GM23338 (cell line): Measurements from ENCODE around the gene LMF1. TPM values are rescaled to one million over a fixed set of nuclear protein-coding genes. Genes with fewer than 3 reads are reported as not detected.

Experiments
- ATAC-seq: fragments of 200-7000 bp; cut with Tn5 transposase; 3 replicates; pipeline ENCODE4 v1.9.1; 2020
- DNase-seq: peaks from one replicate; pipeline ENCODE4 v3.0.0-alpha.2; 2015; ENCODE audit warnings: low spot score
- H2AFZ ChIP-seq: fragments of 200-600 bp; sonication (generic); 2 replicates; pipeline ENCODE4 v1.8.0; 2016; ENCODE audit warnings: antibody characterized with exemption, mild to moderate bottlenecking, moderate library complexity
- H3F3A ChIP-seq: fragments of 200-600 bp; sonication (generic); replicated peaks from 2 replicates; pipeline ENCODE4 v1.8.0; 2017; ENCODE audit warnings: antibody characterized with exemption, mixed run types, low read depth
- H3K27ac ChIP-seq: fragments of 200-600 bp; sonication (generic); 2 replicates; pipeline ENCODE4 v1.6.1; 2016; ENCODE audit warnings: low read depth
- H3K27me3 ChIP-seq: fragments of 200-600 bp; sonication (generic); 2 replicates; pipeline ENCODE4 v1.8.0; 2016; ENCODE audit warnings: mild to moderate bottlenecking, mixed run types, moderate library complexity; ENCODE audit not compliant: insufficient read depth
- H3K36me3 ChIP-seq: fragments of 200-600 bp; sonication (generic); 2 replicates; pipeline ENCODE4 v1.8.0; 2016; ENCODE audit warnings: mild to moderate bottlenecking; ENCODE audit not compliant: insufficient read depth
- H3K4me1 ChIP-seq: fragments of 200-600 bp; sonication (generic); 2 replicates; pipeline ENCODE4 v1.8.0; 2016; ENCODE audit warnings: mild to moderate bottlenecking, moderate library complexity; ENCODE audit not compliant: insufficient read depth
- H3K4me2 ChIP-seq: fragments of 200-600 bp; sonication (generic); 2 replicates; pipeline ENCODE4 v1.7.1; 2017; ENCODE audit warnings: mixed run types
- H3K4me3 ChIP-seq: fragments of 200-600 bp; sonication (generic); 2 replicates; pipeline ENCODE4 v1.6.1; 2016; ENCODE audit warnings: mixed run types
- H3K79me2 ChIP-seq: fragments of 200-600 bp; sonication (generic); replicated peaks from 2 replicates; pipeline ENCODE4 v1.8.0; 2017; ENCODE audit warnings: mild to moderate bottlenecking; ENCODE audit not compliant: insufficient read depth
- H3K9me2 ChIP-seq: fragments of 200-600 bp; sonication (generic); 2 replicates; pipeline ENCODE4 v1.8.0; 2017; ENCODE audit not compliant: insufficient read depth
- H4K20me1 ChIP-seq: fragments of 200-600 bp; sonication (generic); replicated peaks from 2 replicates; pipeline ENCODE4 v1.8.0; 2017; ENCODE audit warnings: mild to moderate bottlenecking; ENCODE audit not compliant: insufficient read depth
- H3K27ac Mint-ChIP-seq: 2 replicates; pipeline ENCODE4 v1.8.0; 2020; ENCODE audit warnings: inconsistent platforms, mild to moderate bottlenecking, moderate library complexity, mixed read lengths
- H3K27me3 Mint-ChIP-seq: 3 replicates; pipeline ENCODE4 v1.8.0; 2022; ENCODE audit warnings: low read depth, mild to moderate bottlenecking, moderate library complexity, mixed read lengths, inconsistent platforms; ENCODE audit not compliant: insufficient read depth, poor library complexity
- H3K36me3 Mint-ChIP-seq: 3 replicates; pipeline ENCODE4 v1.8.0; 2021; ENCODE audit warnings: low read depth, mild to moderate bottlenecking, inconsistent platforms, moderate library complexity, mixed read lengths
- H3K4me1 Mint-ChIP-seq: 3 replicates; pipeline ENCODE4 v1.8.0; 2020; ENCODE audit warnings: mild to moderate bottlenecking, inconsistent platforms, mixed read lengths
- H3K4me3 Mint-ChIP-seq: 3 replicates; pipeline ENCODE4 v1.8.0; 2021; ENCODE audit warnings: moderate library complexity, mild to moderate bottlenecking, inconsistent platforms, mixed read lengths
- H3K9me3 Mint-ChIP-seq: 3 replicates; pipeline ENCODE4 v1.8.0; 2020; ENCODE audit warnings: moderate library complexity, mild to moderate bottlenecking, inconsistent platforms, mixed read lengths
- EZH2phosphoT487 ChIP-seq: fragments of 200-600 bp; sonication (generic); IDR thresholded peaks from one replicate; pipeline ENCODE4 v1.8.1; 2018; ENCODE audit warnings: antibody characterized with exemption; ENCODE audit not compliant: unreplicated experiment
- JUNB ChIP-seq: IDR thresholded peaks from one replicate; pipeline ENCODE4 v1.6.1; 2016; ENCODE audit warnings: antibody characterized with exemption; ENCODE audit not compliant: unreplicated experiment
- NANOG ChIP-seq: IDR thresholded peaks from 2 replicates; pipeline ENCODE4 v1.6.1; 2016; ENCODE audit warnings: antibody characterized with exemption, borderline replicate concordance
- POLR2AphosphoS5 ChIP-seq: IDR thresholded peaks from 2 replicates; pipeline ENCODE4 v1.6.1; 2016; ENCODE audit warnings: antibody characterized with exemption, low read depth
- ZNF114 ChIP-seq: fragments of 250-450 bp; sonication (Bioruptor Pico); IDR thresholded peaks from 2 replicates; pipeline ENCODE4 v1.5.0; 2020; ENCODE audit warnings: mild to moderate bottlenecking, moderate library complexity
- polyA plus RNA-seq: library from polyadenylated mRNA; unstranded; fragments of >200 nt; fragmentation: Nextera tagmentation; extraction: Ambion mirVana; gene quantifications from 2 replicates; pipeline ENCODE4 v1.2.1, GENCODE V29; 2016
- total RNA-seq: library from RNA; depleted of rRNA; stranded (reverse); fragments of >200 nt; shearing (Covaris generic); gene quantifications from 2 replicates; pipeline ENCODE4 v1.2.3, GENCODE V29; 2014
- TF ChIP-seq, protein P1 (sequence below): IDR thresholded peaks from 2 replicates; pipeline ENCODE4 v1.6.1; 2016; ENCODE audit warnings: antibody characterized with exemption
- TF ChIP-seq, protein P2 (sequence below): IDR thresholded peaks from one replicate; pipeline ENCODE4 v1.6.1; 2018; ENCODE audit warnings: antibody characterized with exemption; ENCODE audit not compliant: unreplicated experiment

The LMF1 gene
- total and polyA plus RNA-seq, 2 experiments from 2014 or later: 4.2 to 10.1 TPM

DNA sequence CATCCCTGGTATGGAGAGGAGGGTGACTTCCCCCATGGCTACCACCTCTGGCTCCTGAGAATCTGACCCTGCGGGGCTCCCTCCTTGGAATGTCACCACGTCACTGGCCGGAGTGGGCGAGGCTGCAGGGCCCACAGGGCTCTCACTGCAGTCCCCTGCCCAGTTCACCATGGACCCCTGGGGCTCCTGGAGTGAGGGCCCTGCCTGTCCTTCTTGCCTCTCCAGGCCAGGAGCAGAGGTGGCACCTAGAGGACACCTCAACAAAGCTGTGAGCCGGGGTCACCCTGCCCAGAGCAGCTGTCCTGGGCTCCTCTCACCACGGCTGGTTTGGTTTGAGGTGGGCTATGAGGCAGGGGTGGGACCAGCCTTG lies 102.4 kb downstream of the LMF1 start (continued):
- TF ChIP-seq, protein P1, sequence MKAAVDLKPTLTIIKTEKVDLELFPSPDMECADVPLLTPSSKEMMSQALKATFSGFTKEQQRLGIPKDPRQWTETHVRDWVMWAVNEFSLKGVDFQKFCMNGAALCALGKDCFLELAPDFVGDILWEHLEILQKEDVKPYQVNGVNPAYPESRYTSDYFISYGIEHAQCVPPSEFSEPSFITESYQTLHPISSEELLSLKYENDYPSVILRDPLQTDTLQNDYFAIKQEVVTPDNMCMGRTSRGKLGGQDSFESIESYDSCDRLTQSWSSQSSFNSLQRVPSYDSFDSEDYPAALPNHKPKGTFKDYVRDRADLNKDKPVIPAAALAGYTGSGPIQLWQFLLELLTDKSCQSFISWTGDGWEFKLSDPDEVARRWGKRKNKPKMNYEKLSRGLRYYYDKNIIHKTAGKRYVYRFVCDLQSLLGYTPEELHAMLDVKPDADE: no peak
- TF ChIP-seq NANOG: no peak
- TF ChIP-seq, protein P2, sequence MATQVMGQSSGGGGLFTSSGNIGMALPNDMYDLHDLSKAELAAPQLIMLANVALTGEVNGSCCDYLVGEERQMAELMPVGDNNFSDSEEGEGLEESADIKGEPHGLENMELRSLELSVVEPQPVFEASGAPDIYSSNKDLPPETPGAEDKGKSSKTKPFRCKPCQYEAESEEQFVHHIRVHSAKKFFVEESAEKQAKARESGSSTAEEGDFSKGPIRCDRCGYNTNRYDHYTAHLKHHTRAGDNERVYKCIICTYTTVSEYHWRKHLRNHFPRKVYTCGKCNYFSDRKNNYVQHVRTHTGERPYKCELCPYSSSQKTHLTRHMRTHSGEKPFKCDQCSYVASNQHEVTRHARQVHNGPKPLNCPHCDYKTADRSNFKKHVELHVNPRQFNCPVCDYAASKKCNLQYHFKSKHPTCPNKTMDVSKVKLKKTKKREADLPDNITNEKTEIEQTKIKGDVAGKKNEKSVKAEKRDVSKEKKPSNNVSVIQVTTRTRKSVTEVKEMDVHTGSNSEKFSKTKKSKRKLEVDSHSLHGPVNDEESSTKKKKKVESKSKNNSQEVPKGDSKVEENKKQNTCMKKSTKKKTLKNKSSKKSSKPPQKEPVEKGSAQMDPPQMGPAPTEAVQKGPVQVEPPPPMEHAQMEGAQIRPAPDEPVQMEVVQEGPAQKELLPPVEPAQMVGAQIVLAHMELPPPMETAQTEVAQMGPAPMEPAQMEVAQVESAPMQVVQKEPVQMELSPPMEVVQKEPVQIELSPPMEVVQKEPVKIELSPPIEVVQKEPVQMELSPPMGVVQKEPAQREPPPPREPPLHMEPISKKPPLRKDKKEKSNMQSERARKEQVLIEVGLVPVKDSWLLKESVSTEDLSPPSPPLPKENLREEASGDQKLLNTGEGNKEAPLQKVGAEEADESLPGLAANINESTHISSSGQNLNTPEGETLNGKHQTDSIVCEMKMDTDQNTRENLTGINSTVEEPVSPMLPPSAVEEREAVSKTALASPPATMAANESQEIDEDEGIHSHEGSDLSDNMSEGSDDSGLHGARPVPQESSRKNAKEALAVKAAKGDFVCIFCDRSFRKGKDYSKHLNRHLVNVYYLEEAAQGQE: no peak
- no peak for TF ChIP-seq ZNF114 (CRISPR knock-in tag)
- TF ChIP-seq EZH2phosphoT487: no peak

DNA sequence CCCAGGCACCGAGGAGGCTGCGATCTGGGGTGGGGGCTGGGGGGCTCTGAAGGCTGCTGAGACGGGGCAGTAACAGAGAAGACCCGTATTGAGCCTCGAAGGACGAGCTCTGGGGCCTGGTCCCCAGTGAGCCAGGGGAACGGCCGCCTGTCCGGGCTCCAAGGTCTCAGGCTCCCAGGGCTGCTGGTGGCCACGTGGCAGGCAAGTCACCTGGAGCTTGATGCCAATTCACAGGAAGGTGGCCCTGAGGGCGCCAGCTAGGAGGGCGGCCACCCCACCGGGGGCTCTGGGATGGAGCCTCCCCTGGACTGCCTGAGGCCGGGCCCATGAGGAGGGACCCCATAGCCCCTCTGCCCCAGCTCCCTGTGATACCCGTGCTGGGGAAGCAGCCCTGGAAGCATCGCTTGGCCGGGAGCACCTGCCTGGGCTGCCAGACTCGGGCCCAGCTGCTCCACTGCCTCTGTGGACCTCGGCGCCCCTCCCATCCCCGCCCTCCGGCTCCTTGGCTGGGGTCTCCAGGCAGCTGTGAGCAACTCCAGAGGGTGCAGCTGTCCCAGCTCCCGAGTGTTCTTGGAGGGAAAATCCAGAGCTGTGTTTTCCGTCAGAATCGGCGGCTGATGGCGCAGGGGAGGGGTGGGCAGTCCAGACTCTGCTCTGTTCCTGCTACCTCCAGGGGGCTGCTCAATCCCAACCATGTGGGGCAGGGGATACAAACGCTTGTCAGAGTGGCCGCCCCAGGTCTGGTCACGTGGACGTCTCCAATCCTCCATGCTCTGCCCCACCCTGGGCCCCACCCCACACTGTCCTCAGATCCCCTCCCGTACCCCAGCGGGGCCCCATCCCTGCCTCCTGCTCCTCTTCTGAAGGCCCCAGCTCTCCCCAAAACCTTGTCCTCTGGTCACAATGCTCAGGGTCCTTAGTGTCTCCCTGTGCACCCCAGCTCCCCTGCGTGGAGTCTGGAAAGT lies 103.1 kb downstream of the LMF1 start:
- no peak overlapping the region for H3K4me2 ChIP-seq
- no peaks in the 10 kb centered on the region for H3K9me2 ChIP-seq
- H3K27ac ChIP-seq: no peak overlapping the region
- ATAC-seq: no peak
- no peaks in the 10 kb centered on the region for H3K9me3 Mint-ChIP-seq
- no peaks in the 10 kb centered on the region for H3K36me3 Mint-ChIP-seq
- H2AFZ ChIP-seq: no peak overlapping the region
- DNase-seq: no peak
- H4K20me1 ChIP-seq: no peaks in the 10 kb centered on the region
- H3K4me1 Mint-ChIP-seq: no peaks in the 10 kb centered on the region
- H3K79me2 ChIP-seq: no peaks in the 10 kb centered on the region
- no peaks in the 10 kb centered on the region for H3F3A ChIP-seq
- H3K4me1 ChIP-seq: no peaks in the 10 kb centered on the region
- no peaks in the 10 kb centered on the region for H3K36me3 ChIP-seq
- H3K27me3 ChIP-seq: no peaks in the 10 kb centered on the region
- no peak overlapping the region for H3K27ac Mint-ChIP-seq
- H3K4me3 ChIP-seq: no peak overlapping the region
- no peak overlapping the region for H3K4me3 Mint-ChIP-seq
- H3K27me3 Mint-ChIP-seq: no peaks in the 10 kb centered on the region
- TF ChIP-seq EZH2phosphoT487: no peak
- TF ChIP-seq, protein P2: no peak
- TF ChIP-seq POLR2AphosphoS5: no peak
- TF ChIP-seq JUNB: no peak
- TF ChIP-seq, protein P1: no peak
